Thymus (tissue), 11 donors: ENCODE data around the gene CDH9. TPM values are rescaled to one million over a fixed set of nuclear protein-coding genes. Genes with fewer than 3 reads are reported as not detected.

Experiments
- DNase-seq, 9 donors: peaks; one replicate each; pipeline ENCODE4 v3.0.0-alpha.2; 2013; ENCODE audit warnings: low spot score in 9 of 9, low read depth in 6 of 9, missing footprints in 1 of 9
- H3K27ac ChIP-seq, 2 donors: one replicate each; pipeline ENCODE4 v1.5.1; 2013; ENCODE audit warnings: control low read depth in 1 of 2, low read depth in 1 of 2, low read length in 1 of 2, mild to moderate bottlenecking in 1 of 2, moderate library complexity in 1 of 2
- H3K27me3 ChIP-seq, 2 donors: one replicate each; pipeline ENCODE4 v1.5.1; 2013; ENCODE audit warnings: low read length in 1 of 2; ENCODE audit not compliant: control insufficient read depth in 2 of 2, insufficient read depth in 1 of 2
- H3K36me3 ChIP-seq, 2 donors: one replicate each; pipeline ENCODE4 v1.5.1; 2013; ENCODE audit warnings: low read length in 1 of 2, mild to moderate bottlenecking in 1 of 2, moderate library complexity in 1 of 2; ENCODE audit not compliant: control insufficient read depth in 2 of 2, insufficient read depth in 2 of 2
- H3K4me1 ChIP-seq, 2 donors: one replicate each; pipeline ENCODE4 v1.5.1; 2013; ENCODE audit warnings: low read length in 2 of 2; ENCODE audit not compliant: control insufficient read depth in 2 of 2, insufficient read depth in 2 of 2
- H3K4me3 ChIP-seq, 2 donors: one replicate each; pipeline ENCODE4 v1.5.1; 2013; ENCODE audit warnings: low read length in 2 of 2, control low read depth in 1 of 2, mild to moderate bottlenecking in 1 of 2
- H3K9me3 ChIP-seq, 2 donors: one replicate each; pipeline ENCODE4 v1.5.1; 2013; ENCODE audit warnings: low read length in 1 of 2, mild to moderate bottlenecking in 1 of 2; ENCODE audit not compliant: control insufficient read depth in 2 of 2, insufficient read depth in 1 of 2
- WGBS: extraction: QIAGEN DNeasy Blood & Tissue Kit; methylation state at CpG from one replicate; pipeline ENCODE4 v1.1.7; 2013; 5-methylcytosine and 5-hydroxymethylcytosine counted together
- polyA plus RNA-seq: library from polyadenylated mRNA; stranded (reverse); fragments of 200-250 nt; gene quantifications from one replicate; pipeline ENCODE4 v1.2.3, GENCODE V29; 2013
- total RNA-seq: library from RNA; stranded (reverse); fragments of 120-200 nt; gene quantifications from one replicate; pipeline ENCODE4 v1.2.4, GENCODE V29; 2013
- donor health status: healthy.

Gene CDH9
- total and polyA plus RNA-seq, 2 donors: 0.05 to 0.09 TPM

- DNase-seq: no peak
- H3K36me3 ChIP-seq: no peaks in the 10 kb centered on the region
- H3K9me3 ChIP-seq: no peaks in the 10 kb centered on the region
- H3K27ac ChIP-seq: no peak overlapping the region
- H3K4me3 ChIP-seq: no peak overlapping the region
- H3K4me1 ChIP-seq: no peaks in the 10 kb centered on the region
- H3K27me3 ChIP-seq: no peaks in the 10 kb centered on the region
These were observed 31.3 kb downstream of the CDH9 start for GRCh38 chr5:27007121-27007520.

- Histone ChIP-seq H3K36me3 (no peaks in the 10 kb centered on the region), H3K9me3 (no peaks in the 10 kb centered on the region), H3K27me3 (no peaks in the 10 kb centered on the region), H3K4me1 (no peaks in the 10 kb centered on the region), H3K4me3 (no peak overlapping the region), H3K27ac (no peak overlapping the region)
- no peak for DNase-seq
- WGBS: 79% methylated on average over 1 of the region's 1 CpG
These were observed 51.4 kb downstream of the CDH9 start for GRCh38 chr5:26986985-26987384.

GRCh38 chr5:26981750-26982149, 56.6 kb downstream of the CDH9 start:
- H3K36me3 ChIP-seq: no peaks in the 10 kb centered on the region
- no peaks in the 10 kb centered on the region for H3K4me1 ChIP-seq
- H3K9me3 ChIP-seq: no peaks in the 10 kb centered on the region
- no peak overlapping the region for H3K4me3 ChIP-seq
- 89% methylated on average over 3 of the region's 3 CpGs for WGBS
- no peak for DNase-seq
- H3K27me3 ChIP-seq: no peaks in the 10 kb centered on the region
- no peak overlapping the region for H3K27ac ChIP-seq

GRCh38 chr5:26959290-26959689, 79.1 kb downstream of the CDH9 start:
- Histone ChIP-seq H3K36me3 (no peaks in the 10 kb centered on the region), H3K27me3 (no peaks in the 10 kb centered on the region), H3K4me1 (no peaks in the 10 kb centered on the region), H3K9me3 (no peaks in the 10 kb centered on the region), H3K27ac (no peak overlapping the region), H3K4me3 (no peak overlapping the region)
- no peak for DNase-seq
- 83% methylated on average over 1 of the region's 1 CpG for WGBS

- H3K9me3 ChIP-seq: no peaks in the 10 kb centered on the region
- 95% methylated on average over 2 of the region's 2 CpGs for WGBS
- H3K4me1 ChIP-seq: no peaks in the 10 kb centered on the region
- DNase-seq: no peak
- H3K36me3 ChIP-seq: no peaks in the 10 kb centered on the region
- no peak overlapping the region for H3K4me3 ChIP-seq
- no peaks in the 10 kb centered on the region for H3K27me3 ChIP-seq
- no peak overlapping the region for H3K27ac ChIP-seq
These were observed 83.2 kb downstream of the CDH9 start for GRCh38 chr5:26955161-26955560.

- WGBS: 86% methylated on average over 2 of the region's 2 CpGs
- H3K4me3 ChIP-seq: no peak overlapping the region
- no peaks in the 10 kb centered on the region for H3K36me3 ChIP-seq
- no peaks in the 10 kb centered on the region for H3K9me3 ChIP-seq
- no peaks in the 10 kb centered on the region for H3K4me1 ChIP-seq
- DNase-seq: no peak
- no peaks in the 10 kb centered on the region for H3K27me3 ChIP-seq
- no peak overlapping the region for H3K27ac ChIP-seq
These were observed 89.5 kb downstream of the CDH9 start for GRCh38 chr5:26948921-26949320.

GRCh38 chr5:26945901-26946300, 92.5 kb downstream of the CDH9 start:
- no peaks in the 10 kb centered on the region for H3K4me1 ChIP-seq
- H3K4me3 ChIP-seq: no peak overlapping the region
- no peaks in the 10 kb centered on the region for H3K36me3 ChIP-seq
- no peaks in the 10 kb centered on the region for H3K9me3 ChIP-seq
- no peak overlapping the region for H3K27ac ChIP-seq
- DNase-seq: no peak
- H3K27me3 ChIP-seq: no peaks in the 10 kb centered on the region

DNA sequence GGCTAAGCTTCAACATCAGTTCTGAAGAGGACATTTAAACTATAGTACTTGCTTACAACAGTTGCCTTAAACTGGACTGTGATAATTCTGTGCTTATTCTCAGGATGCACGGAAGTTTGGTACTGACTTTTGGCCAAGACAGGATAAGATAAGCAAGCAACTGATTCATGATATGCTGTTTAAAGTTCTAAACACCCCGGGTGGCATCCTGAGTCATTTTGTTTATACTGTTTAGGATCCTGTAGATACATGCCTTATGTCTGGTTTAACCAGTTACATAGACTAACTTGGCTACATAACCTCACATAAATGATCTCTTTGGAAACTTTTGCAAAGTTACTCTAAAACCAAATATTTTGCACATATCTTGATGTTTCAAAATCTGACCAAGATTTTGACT, 95.9 kb downstream of the CDH9 start:
- DNase-seq: no peak
- 86% methylated on average over 2 of the region's 2 CpGs for WGBS
- Histone ChIP-seq H3K36me3 (no peaks in the 10 kb centered on the region), H3K9me3 (no peaks in the 10 kb centered on the region), H3K27ac (no peak overlapping the region), H3K27me3 (no peaks in the 10 kb centered on the region), H3K4me1 (no peaks in the 10 kb centered on the region), H3K4me3 (no peak overlapping the region)

GRCh38 chr5:26940994-26941393, 97.4 kb downstream of the CDH9 start:
- Histone ChIP-seq H3K36me3 (no peaks in the 10 kb centered on the region), H3K27me3 (no peaks in the 10 kb centered on the region), H3K27ac (no peak overlapping the region), H3K9me3 (no peaks in the 10 kb centered on the region), H3K4me1 (no peaks in the 10 kb centered on the region), H3K4me3 (no peak overlapping the region)
- 86% methylated on average over 1 of the region's 1 CpG for WGBS
- no peak for DNase-seq

GRCh38 chr5:26932238-26932637, 106.1 kb downstream of the CDH9 start:
- WGBS: 88% methylated on average over 2 of the region's 2 CpGs
- H3K4me1 ChIP-seq: no peaks in the 10 kb centered on the region
- DNase-seq: no peak
- no peaks in the 10 kb centered on the region for H3K36me3 ChIP-seq
- H3K4me3 ChIP-seq: no peak overlapping the region
- H3K9me3 ChIP-seq: no peaks in the 10 kb centered on the region
- H3K27me3 ChIP-seq: no peaks in the 10 kb centered on the region
- no peak overlapping the region for H3K27ac ChIP-seq
